ENCODE results near the gene LCN12. TPM values are rescaled to one million over a fixed set of nuclear protein-coding genes. Genes with fewer than 3 reads are reported as not detected.
"Not testable (repeated sequence)": the region's sequence is repeated elsewhere in the genome, so short reads cannot be mapped to it uniquely, and the experiment has no call there.

The LCN12 gene
- total RNA-seq, 4 donors from 2014 or later, result not detected

GRCh38 chr9:137004285-137004684 is 52.2 kb downstream of the LCN12 start:
- H3K27me3 ChIP-seq, H3K4me3 ChIP-seq, H3K9me3 ChIP-seq, ATAC-seq, H3K27ac ChIP-seq: not testable (repeated sequence)
- Histone ChIP-seq H3K36me3 (peaks cover 0 to 20% of the 10 kb centered on the region in 2 donors), H3K4me1 (peaks cover 0 to 19% (median 5%) of the 10 kb centered on the region in 3 donors)
- WGBS, 2 donors (ENCODE audit: low coverage in 1 of 2), result 35 to 80% methylated on average over 1 to 14 of the region's 17 CpGs
- TF ChIP-seq, protein P1, sequence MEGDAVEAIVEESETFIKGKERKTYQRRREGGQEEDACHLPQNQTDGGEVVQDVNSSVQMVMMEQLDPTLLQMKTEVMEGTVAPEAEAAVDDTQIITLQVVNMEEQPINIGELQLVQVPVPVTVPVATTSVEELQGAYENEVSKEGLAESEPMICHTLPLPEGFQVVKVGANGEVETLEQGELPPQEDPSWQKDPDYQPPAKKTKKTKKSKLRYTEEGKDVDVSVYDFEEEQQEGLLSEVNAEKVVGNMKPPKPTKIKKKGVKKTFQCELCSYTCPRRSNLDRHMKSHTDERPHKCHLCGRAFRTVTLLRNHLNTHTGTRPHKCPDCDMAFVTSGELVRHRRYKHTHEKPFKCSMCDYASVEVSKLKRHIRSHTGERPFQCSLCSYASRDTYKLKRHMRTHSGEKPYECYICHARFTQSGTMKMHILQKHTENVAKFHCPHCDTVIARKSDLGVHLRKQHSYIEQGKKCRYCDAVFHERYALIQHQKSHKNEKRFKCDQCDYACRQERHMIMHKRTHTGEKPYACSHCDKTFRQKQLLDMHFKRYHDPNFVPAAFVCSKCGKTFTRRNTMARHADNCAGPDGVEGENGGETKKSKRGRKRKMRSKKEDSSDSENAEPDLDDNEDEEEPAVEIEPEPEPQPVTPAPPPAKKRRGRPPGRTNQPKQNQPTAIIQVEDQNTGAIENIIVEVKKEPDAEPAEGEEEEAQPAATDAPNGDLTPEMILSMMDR (IDR thresholded peaks at IDR 0.05), result peak in 3 of 4 experiments; percentile 34 to 43 (median 40)

Other genes starting within 250 kb of the LCN12 start
- 10 to 100 TPM in 2 of 4 donors, 1 to 10 TPM in 2; 7.8 to 24.4 (median 11.2) TPM for gene DIPK1B, start 239.7 kb upstream of the LCN12 start, total RNA-seq
- 10 to 100 TPM in 2 of 4 donors, 1 to 10 TPM in 2; 3.9 to 16.5 (median 9.9) TPM for gene LCN10, start 209.3 kb upstream of the LCN12 start, total RNA-seq
- 10 to 100 TPM; 16.2 to 31.4 (median 22.7) TPM for gene LCN6, start 203.7 kb upstream of the LCN12 start, total RNA-seq
- not detected for gene LCN8, start 194.0 kb upstream of the LCN12 start, total RNA-seq
- not detected for gene LCN15, start 187.8 kb upstream of the LCN12 start, total RNA-seq
- gene TMEM141, start 160.9 kb upstream of the LCN12 start, total RNA-seq, result 10 to 100 TPM; 33.0 to 51.5 (median 40.4) TPM
- gene CCDC183, start 155.9 kb upstream of the LCN12 start, total RNA-seq, result 1 to 10 TPM in 3 of 4 donors, not detected in 1; 1.4 to 3.4 (median 2.0) TPM
- gene RABL6, start 144.3 kb upstream of the LCN12 start, total RNA-seq, result 100 to 1,000 TPM in 1 of 4 donors, 10 to 100 TPM in 3; 54.8 to 109 (median 71.2) TPM
- gene AJM1, start 109.8 kb upstream of the LCN12 start, total RNA-seq, result 10 to 100 TPM in 1 of 4 donors, 1 to 10 TPM in 3; 2.5 to 10.9 (median 5.7) TPM
- 10 to 100 TPM; 33.7 to 63.5 (median 43.7) TPM for gene PHPT1, start 102.9 kb upstream of the LCN12 start, total RNA-seq
- 1 to 10 TPM; 1.0 to 2.2 (median 1.8) TPM for gene MAMDC4, start 99.9 kb upstream of the LCN12 start, total RNA-seq
- gene EDF1, start 86.0 kb upstream of the LCN12 start, total RNA-seq, result 100 to 1,000 TPM; 283 to 353 (median 323) TPM
- gene TRAF2, start 65.8 kb upstream of the LCN12 start, total RNA-seq, result 10 to 100 TPM in 2 of 4 donors, 1 to 10 TPM in 2; 3.8 to 17.1 (median 11.1) TPM
- 100 to 1,000 TPM; 171 to 310 (median 236) TPM for gene FBXW5, start 7.5 kb upstream of the LCN12 start, total RNA-seq
- not detected for gene C8G, start 7.0 kb upstream of the LCN12 start, total RNA-seq
- 100 to 1,000 TPM in 1 of 4 donors, 10 to 100 TPM in 2, 1 to 10 TPM in 1; 7.4 to 132 (median 29.7) TPM for gene PTGDS, start 25.2 kb downstream of the LCN12 start, total RNA-seq
- under 1 TPM in 2 of 4 donors, not detected in 2; 0.40 TPM for gene LCNL1, start 30.7 kb downstream of the LCN12 start, total RNA-seq
- gene PAXX, start 40.1 kb downstream of the LCN12 start, total RNA-seq, result 10 to 100 TPM; 24.2 to 42.6 (median 36.1) TPM
- gene CLIC3, start 44.3 kb downstream of the LCN12 start, total RNA-seq, result 1 to 10 TPM in 3 of 4 donors, under 1 TPM in 1; 0.81 to 5.4 (median 2.2) TPM
- gene ABCA2, start 76.0 kb downstream of the LCN12 start, total RNA-seq, result 10 to 100 TPM; 13.5 to 24.3 (median 19.3) TPM
- under 1 TPM in 1 of 4 donors, not detected in 3; 0.20 TPM for gene FUT7, start 79.8 kb downstream of the LCN12 start, total RNA-seq
- gene NPDC1, start 93.9 kb downstream of the LCN12 start, total RNA-seq, result 10 to 100 TPM; 50.4 to 69.9 (median 59.5) TPM
- gene ENTPD2, start 101.8 kb downstream of the LCN12 start, total RNA-seq, result 1 to 10 TPM in 1 of 4 donors, under 1 TPM in 1, not detected in 2; 0.58 to 1.6 TPM
- 1 to 10 TPM in 1 of 4 donors, under 1 TPM in 3; 0.13 to 1.3 (median 0.19) TPM for gene SAPCD2, start 118.3 kb downstream of the LCN12 start, total RNA-seq
- 1 to 10 TPM; 4.2 to 7.3 (median 6.0) TPM for gene UAP1L1, start 125.2 kb downstream of the LCN12 start, total RNA-seq
- 10 to 100 TPM; 26.1 to 30.2 (median 29.3) TPM for gene MAN1B1, start 134.7 kb downstream of the LCN12 start, total RNA-seq
- gene DPP7, start 162.5 kb downstream of the LCN12 start, total RNA-seq, result 100 to 1,000 TPM in 3 of 4 donors, 10 to 100 TPM in 1; 74.5 to 124 (median 111) TPM
- gene GRIN1, start 186.9 kb downstream of the LCN12 start, total RNA-seq, result under 1 TPM in 2 of 4 donors, not detected in 2; 0.08 to 0.13 TPM
- 1 to 10 TPM in 1 of 4 donors, not detected in 3; 7.7 TPM for gene LRRC26, start 217.8 kb downstream of the LCN12 start, total RNA-seq
- not detected for gene TMEM210, start 219.8 kb downstream of the LCN12 start, total RNA-seq
- 10 to 100 TPM; 11.9 to 32.1 (median 23.7) TPM for gene ANAPC2, start 236.3 kb downstream of the LCN12 start, total RNA-seq
- 10 to 100 TPM; 56.8 to 99.0 (median 73.8) TPM for gene SSNA1, start 236.4 kb downstream of the LCN12 start, total RNA-seq
- 10 to 100 TPM in 1 of 4 donors, 1 to 10 TPM in 3; 3.6 to 11.6 (median 6.1) TPM for gene TPRN, start 248.5 kb downstream of the LCN12 start, total RNA-seq

Measured in gastroesophageal sphincter (tissue), 4 donors.